Calu3 (cell line): ENCODE measurements around the gene KIF26B. TPM values are rescaled to one million over a fixed set of nuclear protein-coding genes. Genes with fewer than 3 reads are reported as not detected.

ENCODE experiments used
- BruUV-seq: library from RNA; stranded (reverse); fragments of 400-500 nt; replicated peaks from 2 replicates; lab custom pipeline; 2021; lab: Mats Ljungman, UMichigan
- CTCF ChIA-PET: fragments of 300-600 bp; sonication (Branson Sonifier 250); formaldehyde crosslinking; loops from one replicate; lab custom pipeline; 2022; ENCODE audit warnings: antibody characterized with exemption; lab: Charles Lee
- DNase-seq: peaks from one replicate; pipeline ENCODE4 v3.0.0; 2022
- H3K27ac Mint-ChIP-seq: one replicate; pipeline ENCODE4 v1.8.0; 2022; ENCODE audit warnings: mixed read lengths; ENCODE audit not compliant: unreplicated experiment
- H3K27me3 Mint-ChIP-seq: one replicate; pipeline ENCODE4 v1.8.0; 2022; ENCODE audit warnings: mixed read lengths; ENCODE audit not compliant: unreplicated experiment
- H3K36me3 Mint-ChIP-seq: one replicate; pipeline ENCODE4 v1.8.0; 2022; ENCODE audit warnings: mild to moderate bottlenecking, moderate library complexity, mixed read lengths; ENCODE audit not compliant: insufficient read depth, unreplicated experiment
- H3K4me1 Mint-ChIP-seq: one replicate; pipeline ENCODE4 v1.8.0; 2022; ENCODE audit warnings: mild to moderate bottlenecking, low read depth, mixed read lengths; ENCODE audit not compliant: unreplicated experiment
- H3K4me3 Mint-ChIP-seq: one replicate; pipeline ENCODE4 v1.8.0; 2022; ENCODE audit warnings: mild to moderate bottlenecking, low read depth, moderate library complexity, mixed read lengths; ENCODE audit not compliant: unreplicated experiment
- H3K9me3 Mint-ChIP-seq: one replicate; pipeline ENCODE4 v1.8.0; 2022; ENCODE audit warnings: low read depth, mixed read lengths; ENCODE audit not compliant: unreplicated experiment
- intact Hi-C: fragments of 100-400 bp; cut with micrococcal nuclease; formaldehyde crosslinking; loops from one replicate; pipeline ENCODE4 v1.10.0; 2022; ENCODE audit not compliant: unreplicated experiment
- total RNA-seq: library from RNA; stranded (reverse); gene quantifications from 2 replicates; pipeline ENCODE4 v1.2.3, GENCODE V29; 2022
- TF ChIP-seq, protein P1 (sequence below): fragments of 200-600 bp; IDR thresholded peaks from one replicate; pipeline ENCODE4 v1.8.0; 2022; ENCODE audit warnings: antibody characterized with exemption; ENCODE audit not compliant: unreplicated experiment

Gene KIF26B
- total RNA-seq, 1 experiment from 2014 or later, result 1.1 TPM

DNA sequence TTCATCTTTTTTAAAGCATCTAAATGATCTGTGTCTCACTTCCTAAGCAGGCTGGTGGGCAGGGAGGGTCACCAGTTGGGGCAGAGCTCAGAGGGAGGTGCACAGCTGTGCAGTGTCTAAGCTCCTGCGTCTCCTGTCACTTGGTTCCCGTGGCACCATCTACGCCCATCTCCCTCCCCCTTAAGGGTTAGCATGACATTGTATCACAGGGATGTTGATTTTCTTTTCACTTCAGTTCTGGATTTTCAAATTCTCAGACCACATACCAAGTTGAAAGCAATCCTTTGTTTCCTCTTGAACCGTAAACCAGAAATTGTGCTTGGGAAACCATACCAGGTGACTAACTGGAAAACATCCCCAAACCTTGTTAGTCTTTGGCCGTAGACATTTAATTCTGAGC is 187.0 kb downstream of the KIF26B start:
- intact Hi-C loops, result no loop called here
- H3K36me3 Mint-ChIP-seq, result no peaks in the 10 kb centered on the region
- no peak overlapping the region for H3K27ac Mint-ChIP-seq
- peaks cover 5% of the 10 kb centered on the region for H3K9me3 Mint-ChIP-seq
- no peak overlapping the region for H3K4me3 Mint-ChIP-seq
- no peak for DNase-seq
- peaks cover 11% of the 10 kb centered on the region for H3K27me3 Mint-ChIP-seq
- TF ChIP-seq, protein P1, sequence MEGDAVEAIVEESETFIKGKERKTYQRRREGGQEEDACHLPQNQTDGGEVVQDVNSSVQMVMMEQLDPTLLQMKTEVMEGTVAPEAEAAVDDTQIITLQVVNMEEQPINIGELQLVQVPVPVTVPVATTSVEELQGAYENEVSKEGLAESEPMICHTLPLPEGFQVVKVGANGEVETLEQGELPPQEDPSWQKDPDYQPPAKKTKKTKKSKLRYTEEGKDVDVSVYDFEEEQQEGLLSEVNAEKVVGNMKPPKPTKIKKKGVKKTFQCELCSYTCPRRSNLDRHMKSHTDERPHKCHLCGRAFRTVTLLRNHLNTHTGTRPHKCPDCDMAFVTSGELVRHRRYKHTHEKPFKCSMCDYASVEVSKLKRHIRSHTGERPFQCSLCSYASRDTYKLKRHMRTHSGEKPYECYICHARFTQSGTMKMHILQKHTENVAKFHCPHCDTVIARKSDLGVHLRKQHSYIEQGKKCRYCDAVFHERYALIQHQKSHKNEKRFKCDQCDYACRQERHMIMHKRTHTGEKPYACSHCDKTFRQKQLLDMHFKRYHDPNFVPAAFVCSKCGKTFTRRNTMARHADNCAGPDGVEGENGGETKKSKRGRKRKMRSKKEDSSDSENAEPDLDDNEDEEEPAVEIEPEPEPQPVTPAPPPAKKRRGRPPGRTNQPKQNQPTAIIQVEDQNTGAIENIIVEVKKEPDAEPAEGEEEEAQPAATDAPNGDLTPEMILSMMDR, result no peak
- no TSS peak for BruUV-seq
- H3K4me1 Mint-ChIP-seq, result peaks cover 2% of the 10 kb centered on the region
- CTCF ChIA-PET, result no interaction called here

DNA sequence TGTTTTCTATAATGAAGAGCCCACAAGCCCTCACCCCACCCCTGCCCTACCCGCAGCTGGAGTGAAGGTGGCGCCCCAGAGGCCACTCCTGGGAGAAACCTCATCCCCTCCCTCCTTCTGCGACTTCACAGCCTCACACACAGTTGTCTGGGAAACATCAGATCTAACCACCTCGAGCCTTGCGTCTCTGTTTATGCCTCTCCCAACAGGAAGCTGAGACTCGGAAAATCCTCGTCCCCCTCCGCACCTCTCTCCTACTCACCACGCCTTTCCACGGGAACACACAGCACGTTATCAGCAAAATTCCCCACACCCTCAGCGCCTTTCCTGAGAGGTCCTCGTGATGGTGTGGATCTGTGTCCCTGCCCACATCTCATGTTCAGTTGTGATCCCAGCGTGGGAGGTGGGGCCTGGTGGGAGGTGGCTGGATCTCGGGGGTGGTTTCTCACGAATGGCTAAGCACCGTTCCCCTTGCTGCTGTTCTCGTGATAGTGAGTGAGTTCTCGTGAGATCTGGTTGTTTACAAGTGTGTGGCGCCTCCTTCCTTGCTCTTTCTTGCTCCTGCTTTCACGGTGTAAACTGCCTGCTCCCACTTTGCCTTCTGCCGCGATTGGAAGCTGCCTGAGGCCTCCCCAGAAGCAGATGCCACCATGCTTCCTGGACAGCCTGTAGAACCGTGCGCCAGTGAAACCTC is 190.6 kb downstream of the KIF26B start:
- CTCF ChIA-PET, result no interaction called here
- H3K9me3 Mint-ChIP-seq, result peaks cover 11% of the 10 kb centered on the region
- TF ChIP-seq, protein P1, result no peak
- no peak for DNase-seq
- intact Hi-C loops, result no loop called here
- H3K4me3 Mint-ChIP-seq, result no peak overlapping the region
- no TSS peak for BruUV-seq
- H3K36me3 Mint-ChIP-seq, result no peaks in the 10 kb centered on the region
- peaks cover 34% of the 10 kb centered on the region for H3K27me3 Mint-ChIP-seq
- no peak overlapping the region for H3K27ac Mint-ChIP-seq
- no peaks in the 10 kb centered on the region for H3K4me1 Mint-ChIP-seq

DNA sequence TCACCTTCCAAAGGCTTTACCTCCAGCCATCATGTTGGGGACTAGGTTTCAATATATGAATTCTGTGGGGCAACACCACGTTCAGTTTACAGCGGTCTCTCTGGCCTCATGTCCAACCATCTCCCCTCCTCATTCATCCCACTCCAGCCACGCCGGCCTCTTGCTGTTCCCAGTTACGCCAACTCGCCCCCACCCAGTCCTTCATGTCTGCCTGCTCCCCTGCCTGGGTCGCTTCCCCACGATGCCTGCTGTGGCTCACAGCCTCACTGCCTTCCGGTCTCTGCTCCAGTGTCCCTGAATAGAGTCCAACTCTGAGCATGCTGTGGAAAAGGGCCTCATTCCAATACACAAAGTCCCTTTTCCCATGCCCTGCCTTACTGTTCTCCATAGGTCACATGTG is 193.8 kb downstream of the KIF26B start:
- Mint-ChIP-seq H3K27ac (no peak overlapping the region), H3K4me3 (no peak overlapping the region), H3K36me3 (no peaks in the 10 kb centered on the region), H3K9me3 (peaks cover 11% of the 10 kb centered on the region), H3K27me3 (peaks cover 34% of the 10 kb centered on the region), H3K4me1 (no peaks in the 10 kb centered on the region)
- intact Hi-C loops, result no loop called here
- no TSS peak for BruUV-seq
- DNase-seq, result no peak
- TF ChIP-seq, protein P1, result no peak
- CTCF ChIA-PET, result interaction anchor here (0.6 kb wide), 1 partner anchor 14 kb away, joined by 10 read pairs; no protein-coding TSS in a partner anchor

DNA sequence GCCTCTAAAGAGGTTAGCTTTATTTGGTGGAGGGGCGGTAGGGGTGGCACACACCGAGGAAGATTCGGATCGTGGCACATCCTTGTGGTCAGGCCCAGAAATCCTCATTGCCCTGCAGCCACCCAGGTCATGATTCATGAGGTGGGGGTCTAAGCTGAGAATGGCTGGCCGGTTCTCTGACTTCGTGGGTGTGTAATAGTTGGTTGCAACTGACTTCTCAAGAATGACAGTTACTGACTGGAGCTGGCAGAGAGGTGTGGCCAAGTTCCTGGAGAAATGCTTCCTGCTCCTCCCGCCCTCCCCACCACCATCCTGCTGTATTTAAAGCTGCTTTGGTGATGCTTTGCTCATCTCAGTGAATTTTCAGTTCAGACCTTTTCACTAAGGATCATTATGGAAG is 198.6 kb downstream of the KIF26B start:
- intact Hi-C loops, result no loop called here
- Mint-ChIP-seq H3K4me3 (no peak overlapping the region), H3K4me1 (no peaks in the 10 kb centered on the region), H3K27me3 (peaks cover 8% of the 10 kb centered on the region), H3K9me3 (peaks cover 3% of the 10 kb centered on the region), H3K36me3 (no peaks in the 10 kb centered on the region), H3K27ac (no peak overlapping the region)
- BruUV-seq, result no TSS peak
- DNase-seq, result no peak
- CTCF ChIA-PET, result no interaction called here
- TF ChIP-seq, protein P1, result no peak
